Gastrocnemius medialis (tissue), 4 donors: ENCODE results near the gene IDS.
"Not testable (repeated sequence)": the region's sequence is repeated elsewhere in the genome, so short reads cannot be mapped to it uniquely, and the experiment has no call there.

Experiments used
- POLR2A ChIP-seq, 2 donors: fragments of 450-650 bp; IDR thresholded peaks; one replicate each; pipeline ENCODE4 v1.6.1; 2017; ENCODE audit warnings: antibody characterized with exemption in 2 of 2, mild to moderate bottlenecking in 2 of 2, moderate library complexity in 2 of 2
- TF ChIP-seq, protein P1 (sequence below), 5 experiments: fragments of 450-650 bp in 3 of 5; fragments of 200-600 bp in 2 of 5; sonication (generic) in 2 of 5; IDR thresholded peaks in 4 of 5; conservative IDR thresholded peaks in 1 of 5; 1 replicate in 4 of 5; 2 replicates in 1 of 5; pipeline ENCODE4 v1.5.1; 2016 to 2019; ENCODE audit warnings: antibody characterized with exemption in 5 of 5, mild to moderate bottlenecking in 3 of 5, moderate library complexity in 3 of 5

DNA sequence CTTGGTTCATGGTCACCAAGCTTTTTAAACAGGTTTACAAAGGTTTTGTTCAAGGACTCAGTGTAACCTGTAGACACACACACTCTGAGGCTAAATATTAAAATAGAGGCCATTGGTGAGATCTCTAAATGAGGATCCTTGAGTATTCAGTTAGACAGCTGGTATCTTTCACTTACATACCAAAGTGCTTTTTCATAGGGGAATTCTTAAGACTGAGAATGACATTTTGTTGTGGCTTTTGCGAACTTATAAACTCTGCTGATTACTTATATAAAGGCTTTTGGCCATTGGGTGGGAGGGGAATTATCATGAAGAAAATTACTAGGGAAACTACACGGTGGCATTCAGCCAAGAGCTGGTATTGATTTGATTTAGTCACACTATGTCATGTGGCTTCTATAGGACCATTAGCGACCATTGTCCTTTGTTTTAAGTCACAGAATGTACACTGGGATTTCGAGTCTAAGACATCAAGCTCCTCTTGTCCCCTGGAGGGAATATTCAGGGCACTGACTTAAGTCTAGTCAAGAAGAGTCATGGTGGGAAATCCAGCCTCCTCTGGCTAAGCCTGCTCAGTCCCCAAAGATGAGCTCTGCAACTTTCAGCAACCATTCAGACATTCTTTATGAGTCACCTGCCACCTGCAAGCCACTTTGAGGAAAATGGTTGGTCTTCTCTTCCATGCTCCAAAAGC lies 46.3 kb upstream of the IDS start:
- TF ChIP-seq, protein P1, sequence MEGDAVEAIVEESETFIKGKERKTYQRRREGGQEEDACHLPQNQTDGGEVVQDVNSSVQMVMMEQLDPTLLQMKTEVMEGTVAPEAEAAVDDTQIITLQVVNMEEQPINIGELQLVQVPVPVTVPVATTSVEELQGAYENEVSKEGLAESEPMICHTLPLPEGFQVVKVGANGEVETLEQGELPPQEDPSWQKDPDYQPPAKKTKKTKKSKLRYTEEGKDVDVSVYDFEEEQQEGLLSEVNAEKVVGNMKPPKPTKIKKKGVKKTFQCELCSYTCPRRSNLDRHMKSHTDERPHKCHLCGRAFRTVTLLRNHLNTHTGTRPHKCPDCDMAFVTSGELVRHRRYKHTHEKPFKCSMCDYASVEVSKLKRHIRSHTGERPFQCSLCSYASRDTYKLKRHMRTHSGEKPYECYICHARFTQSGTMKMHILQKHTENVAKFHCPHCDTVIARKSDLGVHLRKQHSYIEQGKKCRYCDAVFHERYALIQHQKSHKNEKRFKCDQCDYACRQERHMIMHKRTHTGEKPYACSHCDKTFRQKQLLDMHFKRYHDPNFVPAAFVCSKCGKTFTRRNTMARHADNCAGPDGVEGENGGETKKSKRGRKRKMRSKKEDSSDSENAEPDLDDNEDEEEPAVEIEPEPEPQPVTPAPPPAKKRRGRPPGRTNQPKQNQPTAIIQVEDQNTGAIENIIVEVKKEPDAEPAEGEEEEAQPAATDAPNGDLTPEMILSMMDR (IDR thresholded peaks at IDR 0.05 in 4 of 5, conservative IDR thresholded peaks at IDR 0.05 in 1 of 5): not testable (repeated sequence)
- TF ChIP-seq POLR2A (IDR thresholded peaks at IDR 0.05): not testable (repeated sequence)
